OCI-LY3 (cell line): ENCODE measurements around the gene VSIG10L.

Source experiments
- H2AFZ ChIP-seq: fragments of 200-600, 300-600 bp; shearing (Covaris generic); 2 replicates; pipeline ENCODE4 v1.6.0; 2014; ENCODE audit warnings: antibody characterized with exemption, low read depth, low read length
- H3K27ac ChIP-seq: fragments of 200-600, 300-600 bp; sonication (generic); 2 replicates; pipeline ENCODE4 v1.5.1; 2014; ENCODE audit warnings: mild to moderate bottlenecking, low read length, moderate library complexity, mixed read lengths
- H3K27me3 ChIP-seq: fragments of 200-600, 300-600 bp; sonication (generic); 2 replicates; pipeline ENCODE4 v1.6.1; 2014; ENCODE audit warnings: low read depth, low read length, mixed read lengths
- H3K36me3 ChIP-seq: fragments of 200-600, 300-600 bp; sonication (generic); replicated peaks from 2 replicates; pipeline ENCODE3; 2014; ENCODE audit warnings: low read depth, low read length, mixed read lengths
- H3K4me1 ChIP-seq: fragments of 300-600, 200-600 bp; sonication (generic); 2 replicates; pipeline ENCODE4 v1.6.1; 2014; ENCODE audit warnings: low read length, mixed read lengths
- H3K4me2 ChIP-seq: fragments of 200-600, 300-600 bp; sonication (generic); 2 replicates; pipeline ENCODE4 v1.6.1; 2014; ENCODE audit warnings: low read length, mixed read lengths
- H3K4me3 ChIP-seq: fragments of 300-600, 200-600 bp; sonication (generic); 2 replicates; pipeline ENCODE4 v1.5.1; 2014; ENCODE audit warnings: antibody characterized with exemption, mild to moderate bottlenecking, low read length, moderate library complexity
- H3K79me2 ChIP-seq: fragments of 300-600, 200-600 bp; shearing (Covaris generic); 2 replicates; pipeline ENCODE4 v1.6.1; 2014; ENCODE audit warnings: mild to moderate bottlenecking, low read length, mixed read lengths
- H3K9ac ChIP-seq: fragments of 300-600, 200-600 bp; shearing (Covaris generic); 2 replicates; pipeline ENCODE4 v1.6.0; 2014; ENCODE audit warnings: mild to moderate bottlenecking, low read length, moderate library complexity
- H3K9me3 ChIP-seq: fragments of 200-600, 300-600 bp; shearing (Covaris generic); 2 replicates; pipeline ENCODE4 v1.6.1; 2014; ENCODE audit warnings: low read length, mixed read lengths; ENCODE audit not compliant: insufficient read depth
- H4K20me1 ChIP-seq: fragments of 200-600, 300-600 bp; sonication (generic); 2 replicates; pipeline ENCODE4 v1.6.1; 2016; ENCODE audit warnings: low read length, mixed read lengths; ENCODE audit not compliant: insufficient read depth
- EZH2phosphoT487 ChIP-seq: fragments of 200-600 bp; shearing (Covaris generic); IDR thresholded peaks from 2 replicates; pipeline ENCODE4 v1.6.1; 2018; ENCODE audit warnings: antibody characterized with exemption, mixed run types, low read depth
- TF ChIP-seq, protein P1 (sequence below): fragments of 200-600, 300-600 bp; sonication (generic); IDR thresholded peaks from 2 replicates; pipeline ENCODE4 v1.5.1; 2014; ENCODE audit warnings: antibody characterized with exemption, low read length, low read depth

Gene VSIG10L

DNA sequence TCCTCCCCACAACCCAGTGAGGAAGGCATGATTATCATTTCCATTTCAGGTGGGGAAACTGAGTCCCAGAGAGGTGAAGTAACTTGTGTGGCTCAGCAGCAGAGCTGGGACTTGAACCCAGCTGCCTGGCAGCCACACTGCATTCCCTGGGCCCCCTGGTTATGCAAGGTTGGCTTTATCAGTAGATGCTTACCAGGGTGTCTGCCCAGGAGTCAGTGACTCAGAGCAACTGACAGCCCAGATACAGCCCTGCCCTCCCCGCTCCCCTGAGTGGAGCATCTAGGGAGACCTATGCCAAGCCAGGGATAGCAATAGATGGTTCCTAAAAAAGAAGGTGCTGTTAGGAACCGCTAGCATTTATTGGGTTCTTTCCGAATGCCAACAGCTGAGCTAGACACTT is 24.6 kb downstream of the VSIG10L start:
- no peaks in the 10 kb centered on the region for H3K9me3 ChIP-seq
- H3K27ac ChIP-seq: no peak overlapping the region
- no peak overlapping the region for H3K4me3 ChIP-seq
- H3K4me2 ChIP-seq: no peak overlapping the region
- H3K79me2 ChIP-seq: no peaks in the 10 kb centered on the region
- no peaks in the 10 kb centered on the region for H4K20me1 ChIP-seq
- no peak overlapping the region for H3K9ac ChIP-seq
- no peaks in the 10 kb centered on the region for H3K4me1 ChIP-seq
- H3K27me3 ChIP-seq: peaks cover 11% of the 10 kb centered on the region; the same call in 1 of the 2 replicates
- no peak overlapping the region for H2AFZ ChIP-seq
- H3K36me3 ChIP-seq: no peaks in the 10 kb centered on the region
- TF ChIP-seq, protein P1, sequence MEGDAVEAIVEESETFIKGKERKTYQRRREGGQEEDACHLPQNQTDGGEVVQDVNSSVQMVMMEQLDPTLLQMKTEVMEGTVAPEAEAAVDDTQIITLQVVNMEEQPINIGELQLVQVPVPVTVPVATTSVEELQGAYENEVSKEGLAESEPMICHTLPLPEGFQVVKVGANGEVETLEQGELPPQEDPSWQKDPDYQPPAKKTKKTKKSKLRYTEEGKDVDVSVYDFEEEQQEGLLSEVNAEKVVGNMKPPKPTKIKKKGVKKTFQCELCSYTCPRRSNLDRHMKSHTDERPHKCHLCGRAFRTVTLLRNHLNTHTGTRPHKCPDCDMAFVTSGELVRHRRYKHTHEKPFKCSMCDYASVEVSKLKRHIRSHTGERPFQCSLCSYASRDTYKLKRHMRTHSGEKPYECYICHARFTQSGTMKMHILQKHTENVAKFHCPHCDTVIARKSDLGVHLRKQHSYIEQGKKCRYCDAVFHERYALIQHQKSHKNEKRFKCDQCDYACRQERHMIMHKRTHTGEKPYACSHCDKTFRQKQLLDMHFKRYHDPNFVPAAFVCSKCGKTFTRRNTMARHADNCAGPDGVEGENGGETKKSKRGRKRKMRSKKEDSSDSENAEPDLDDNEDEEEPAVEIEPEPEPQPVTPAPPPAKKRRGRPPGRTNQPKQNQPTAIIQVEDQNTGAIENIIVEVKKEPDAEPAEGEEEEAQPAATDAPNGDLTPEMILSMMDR: no peak
- TF ChIP-seq EZH2phosphoT487: no peak

DNA sequence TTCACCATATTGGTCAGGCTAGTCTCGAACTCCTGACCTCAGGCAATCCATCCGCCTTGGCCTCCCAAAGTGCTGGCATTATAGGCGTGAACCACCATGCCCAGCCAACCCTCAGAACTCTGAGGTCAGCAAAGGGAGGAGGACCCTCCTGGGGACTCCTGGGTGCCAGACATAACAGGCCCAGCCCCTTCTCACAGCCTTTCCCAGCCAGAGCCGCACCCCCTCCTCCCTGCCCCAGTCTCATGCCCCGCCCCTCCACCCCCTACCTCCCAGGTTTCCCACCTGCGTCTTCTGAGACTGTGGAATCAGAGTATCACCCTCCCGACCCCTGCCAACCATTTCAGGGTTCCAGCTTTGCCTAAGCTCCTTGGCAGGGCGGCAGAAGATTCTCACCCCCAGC is 25.3 kb downstream of the VSIG10L start:
- Histone ChIP-seq H3K9me3 (no peaks in the 10 kb centered on the region), H3K79me2 (no peaks in the 10 kb centered on the region), H3K36me3 (no peaks in the 10 kb centered on the region), H3K4me2 (no peak overlapping the region), H2AFZ (no peak overlapping the region), H3K4me3 (no peak overlapping the region), H3K27me3 (peaks cover 11% of the 10 kb centered on the region; the same call in 1 of the 2 replicates), H3K9ac (no peak overlapping the region), H3K4me1 (no peaks in the 10 kb centered on the region), H3K27ac (no peak overlapping the region), H4K20me1 (no peaks in the 10 kb centered on the region)
- TF ChIP-seq EZH2phosphoT487: no peak
- TF ChIP-seq, protein P1: no peak

DNA sequence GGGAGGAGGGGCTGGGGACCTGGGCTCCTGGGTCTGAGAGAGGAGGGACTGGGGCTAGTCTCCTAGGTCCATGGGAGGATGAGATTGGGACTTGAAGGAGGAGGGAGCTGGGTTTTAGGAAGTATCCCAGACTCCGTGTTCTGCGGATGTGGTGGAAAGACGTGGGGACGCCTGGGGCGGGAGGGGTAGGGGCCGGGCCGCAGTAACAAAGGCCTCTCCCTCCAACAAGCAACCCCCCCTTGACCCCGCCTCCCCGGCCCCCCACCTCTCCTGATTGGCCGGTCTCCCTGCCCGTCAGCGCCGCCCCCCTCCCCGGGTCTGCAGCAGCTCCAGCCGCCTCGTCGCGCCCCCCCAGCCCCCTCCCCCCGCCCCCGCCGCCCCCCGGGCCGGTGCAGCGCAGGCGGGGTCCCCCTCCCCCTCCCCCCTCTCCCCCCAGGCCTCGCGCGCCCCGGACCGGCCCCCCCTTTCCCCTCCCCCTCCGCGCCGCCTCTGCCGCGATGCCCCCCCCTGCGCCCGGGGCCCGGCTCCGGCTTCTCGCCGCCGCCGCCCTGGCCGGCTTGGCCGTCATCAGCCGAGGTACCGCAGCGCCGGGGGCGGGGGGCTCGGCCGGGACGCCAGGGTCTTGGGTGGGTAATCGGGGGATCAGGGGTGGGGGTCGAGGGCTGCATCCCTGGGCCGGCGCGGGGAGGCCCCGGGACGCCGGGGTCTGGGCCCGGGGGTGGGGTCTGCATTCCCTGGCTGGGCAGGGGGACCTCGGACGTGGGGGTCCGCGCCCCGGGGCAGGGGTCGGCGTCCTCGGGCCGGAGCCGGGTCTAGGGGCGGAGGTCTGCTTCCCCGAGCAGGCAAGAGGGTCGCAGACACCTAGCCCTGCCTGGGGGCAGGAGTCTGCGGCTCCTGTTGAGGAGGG is 30.3 kb downstream of the VSIG10L start, which contains the start of gene IGLON5:
IGLON5 (plus strand) TSS at position 294 of the 907 bp plus-strand sequence; CDS start at position 498, 204 bp downstream.
- Histone ChIP-seq H2AFZ (no peak within 1 kb of the TSS), H3K27me3 (peaks cover 41% of the 10 kb centered on the region), H3K4me2 (no peak within 1 kb of the TSS), H3K79me2 (no peaks in the 10 kb centered on the region), H3K4me1 (no peaks in the 10 kb centered on the region), H3K9me3 (no peaks in the 10 kb centered on the region), H3K27ac (no peak within 1 kb of the TSS), H3K4me3 (no peak within 1 kb of the TSS), H4K20me1 (no peaks in the 10 kb centered on the region), H3K9ac (no peak within 1 kb of the TSS), H3K36me3 (no peaks in the 10 kb centered on the region)
- TF ChIP-seq, protein P1: no peak
- no peak for TF ChIP-seq EZH2phosphoT487

DNA sequence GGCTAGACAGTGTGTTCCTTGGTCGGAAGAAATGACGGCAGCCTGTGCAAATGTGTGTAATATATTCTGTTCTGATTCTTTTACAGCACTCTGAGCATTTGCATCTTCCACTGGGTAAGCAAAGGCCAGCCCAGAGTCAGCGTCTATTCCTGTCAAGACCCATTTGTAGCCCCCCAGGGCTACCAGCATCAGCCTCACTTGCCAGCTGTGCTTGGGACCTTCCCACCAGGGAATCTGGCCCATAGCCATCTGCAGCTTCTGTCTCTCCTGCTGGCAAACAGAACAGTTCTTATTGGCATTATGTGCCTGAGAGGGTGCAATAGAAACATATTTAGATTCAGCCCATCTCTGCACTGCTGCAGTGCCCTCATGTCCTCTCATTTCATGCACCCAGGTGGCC is 36.5 kb downstream of the VSIG10L start:
- Histone ChIP-seq H3K9ac (no peak overlapping the region), H3K9me3 (no peaks in the 10 kb centered on the region), H3K79me2 (no peaks in the 10 kb centered on the region), H3K27ac (no peak overlapping the region), H3K4me3 (no peak overlapping the region), H3K4me1 (no peaks in the 10 kb centered on the region), H2AFZ (no peak overlapping the region), H3K36me3 (no peaks in the 10 kb centered on the region), H3K27me3 (peaks cover 74% of the 10 kb centered on the region), H3K4me2 (no peak overlapping the region), H4K20me1 (no peaks in the 10 kb centered on the region)
- TF ChIP-seq, protein P1: no peak
- no peak for TF ChIP-seq EZH2phosphoT487
